ENCODE measurements around the gene NFIC. TPM values are rescaled to one million over a fixed set of nuclear protein-coding genes. Genes with fewer than 3 reads are reported as not detected.

Gene NFIC
- total RNA-seq, 6 experiments from 2014 or later, result 186 to 219 (median 211) TPM

GRCh38 chr19:3492131-3492839, 125.9 kb downstream of the NFIC start:
- no peak overlapping the region for H3K27ac Mint-ChIP-seq
- no peaks in the 10 kb centered on the region for H3K4me1 Mint-ChIP-seq (ENCODE audit: low read depth)
- DNase-seq, result no peak
- no peaks in the 10 kb centered on the region for H3K9me3 Mint-ChIP-seq
- H3K36me3 Mint-ChIP-seq (ENCODE audit: low read depth), result peaks cover 9% of the 10 kb centered on the region; the same call in 1 of the 2 replicates
- no peaks in the 10 kb centered on the region for H3K27me3 Mint-ChIP-seq (ENCODE audit: insufficient read depth)
- no peak overlapping the region for H3K4me3 Mint-ChIP-seq
- peak; percentile 13; the same call in 1 of the 2 replicates for TF ChIP-seq CTCF (IDR thresholded peaks at IDR 0.05)

- peaks cover 13% of the 10 kb centered on the region for H3K36me3 Mint-ChIP-seq (ENCODE audit: low read depth)
- no peak overlapping the region for H3K4me3 Mint-ChIP-seq
- H3K27ac Mint-ChIP-seq, result no peak overlapping the region
- no peak for DNase-seq
- TF ChIP-seq CTCF (IDR thresholded peaks at IDR 0.05), result no peak
- H3K9me3 Mint-ChIP-seq, result no peaks in the 10 kb centered on the region
- H3K27me3 Mint-ChIP-seq (ENCODE audit: insufficient read depth), result no peaks in the 10 kb centered on the region
- peaks cover 2% of the 10 kb centered on the region; the same call in 1 of the 2 replicates for H3K4me1 Mint-ChIP-seq (ENCODE audit: low read depth)
These were observed 126.5 kb downstream of the NFIC start for GRCh38 chr19:3492919-3493318.

GRCh38 chr19:3493651-3494050, 127.3 kb downstream of the NFIC start:
- H3K27ac Mint-ChIP-seq, result no peak overlapping the region; the same call in 1 of the 2 replicates
- peaks cover 5% of the 10 kb centered on the region; the same call in 1 of the 2 replicates for H3K4me1 Mint-ChIP-seq (ENCODE audit: low read depth)
- no peak overlapping the region for H3K4me3 Mint-ChIP-seq
- no peaks in the 10 kb centered on the region for H3K9me3 Mint-ChIP-seq
- peaks cover 15% of the 10 kb centered on the region for H3K36me3 Mint-ChIP-seq (ENCODE audit: low read depth)
- no peaks in the 10 kb centered on the region for H3K27me3 Mint-ChIP-seq (ENCODE audit: insufficient read depth)
- DNase-seq, result no peak
- no peak for TF ChIP-seq CTCF (IDR thresholded peaks at IDR 0.05)

GRCh38 chr19:3494051-3494450, 127.7 kb downstream of the NFIC start:
- H3K27ac Mint-ChIP-seq, result no peak overlapping the region
- H3K27me3 Mint-ChIP-seq (ENCODE audit: insufficient read depth), result no peaks in the 10 kb centered on the region
- TF ChIP-seq CTCF (IDR thresholded peaks at IDR 0.05), result no peak
- no peaks in the 10 kb centered on the region for H3K9me3 Mint-ChIP-seq
- no peak for DNase-seq
- peaks cover 8% of the 10 kb centered on the region for H3K4me1 Mint-ChIP-seq (ENCODE audit: low read depth)
- H3K36me3 Mint-ChIP-seq (ENCODE audit: low read depth), result peaks cover 15% of the 10 kb centered on the region
- H3K4me3 Mint-ChIP-seq, result no peak overlapping the region

- Mint-ChIP-seq H3K27me3 (ENCODE audit: insufficient read depth) (no peaks in the 10 kb centered on the region), H3K4me1 (ENCODE audit: low read depth) (peaks cover 12% of the 10 kb centered on the region), H3K9me3 (no peaks in the 10 kb centered on the region), H3K27ac (no peak overlapping the region), H3K36me3 (ENCODE audit: low read depth) (peaks cover 15% of the 10 kb centered on the region), H3K4me3 (no peak overlapping the region)
- DNase-seq, result no peak
- TF ChIP-seq CTCF (IDR thresholded peaks at IDR 0.05), result no peak
These were observed 128.2 kb downstream of the NFIC start for GRCh38 chr19:3494559-3494958.
